SU-DHL-6 (cell line): ENCODE data around the gene SYT15.
"Not testable (repeated sequence)": the region's sequence is repeated elsewhere in the genome, so short reads cannot be mapped to it uniquely, and the experiment has no call there.

Experiments used
- H2AFZ ChIP-seq: fragments of 200-600 bp; sonication (generic); 2 replicates; pipeline ENCODE4 v1.6.1; 2014; ENCODE audit warnings: low read depth, mild to moderate bottlenecking, moderate library complexity, mixed read lengths, antibody characterized with exemption, low read length; ENCODE audit not compliant: severe bottlenecking
- H3F3A ChIP-seq: fragments of 200-600 bp; shearing (Covaris generic); 2 replicates; pipeline ENCODE4 v1.6.0; 2016; ENCODE audit warnings: antibody characterized with exemption, mild to moderate bottlenecking; ENCODE audit not compliant: insufficient read depth
- H3K27ac ChIP-seq: fragments of 200-600 bp; sonication (generic); 2 replicates; pipeline ENCODE4 v1.5.1; 2016; ENCODE audit warnings: low read depth, mild to moderate bottlenecking, low read length, moderate library complexity, mixed read lengths
- H3K27me3 ChIP-seq: fragments of 200-600 bp; sonication (generic), shearing (Covaris generic); 2 replicates; pipeline ENCODE4 v1.6.0; 2014; ENCODE audit warnings: mild to moderate bottlenecking, low read length
- H3K36me3 ChIP-seq: fragments of 200-600 bp; sonication (generic); 2 replicates; pipeline ENCODE4 v1.6.1; 2014; ENCODE audit warnings: mild to moderate bottlenecking, low read length, mixed read lengths
- H3K4me2 ChIP-seq: fragments of 300-600, 200-600 bp; shearing (Covaris generic), sonication (generic); 2 replicates; pipeline ENCODE4 v1.6.0; 2014; ENCODE audit warnings: low read length, low read depth, mild to moderate bottlenecking; ENCODE audit not compliant: poor library complexity, severe bottlenecking
- H3K4me3 ChIP-seq: fragments of 200-600 bp; sonication (generic); 2 replicates; pipeline ENCODE4 v1.5.1; 2014; ENCODE audit warnings: antibody characterized with exemption, low read length, mild to moderate bottlenecking, mixed read lengths; ENCODE audit not compliant: insufficient read depth, poor library complexity, severe bottlenecking
- H3K79me2 ChIP-seq: fragments of 200-600 bp; sonication (generic); 2 replicates; pipeline ENCODE4 v1.6.1; 2014; ENCODE audit warnings: mild to moderate bottlenecking, low read length, moderate library complexity; ENCODE audit not compliant: insufficient read depth
- H3K9ac ChIP-seq: fragments of 200-600 bp; sonication (generic); 2 replicates; pipeline ENCODE4 v1.7.0; 2014; ENCODE audit warnings: mild to moderate bottlenecking, low read length
- H3K9me2 ChIP-seq: fragments of 200-600 bp; sonication (generic); replicated peaks from 2 replicates; pipeline ENCODE4 v1.6.1; 2014; ENCODE audit warnings: low read length; ENCODE audit not compliant: insufficient read depth
- H3K9me3 ChIP-seq: fragments of 200-600 bp; sonication (generic); 2 replicates; pipeline ENCODE4 v1.6.1; 2014; ENCODE audit warnings: low read length, mixed read lengths; ENCODE audit not compliant: insufficient read depth
- H4K20me1 ChIP-seq: fragments of 200-600 bp; sonication (generic); 2 replicates; pipeline ENCODE4 v1.6.1; 2014; ENCODE audit warnings: low read depth, mild to moderate bottlenecking, antibody characterized with exemption, low read length, moderate library complexity, mixed read lengths

The SYT15 gene

DNA sequence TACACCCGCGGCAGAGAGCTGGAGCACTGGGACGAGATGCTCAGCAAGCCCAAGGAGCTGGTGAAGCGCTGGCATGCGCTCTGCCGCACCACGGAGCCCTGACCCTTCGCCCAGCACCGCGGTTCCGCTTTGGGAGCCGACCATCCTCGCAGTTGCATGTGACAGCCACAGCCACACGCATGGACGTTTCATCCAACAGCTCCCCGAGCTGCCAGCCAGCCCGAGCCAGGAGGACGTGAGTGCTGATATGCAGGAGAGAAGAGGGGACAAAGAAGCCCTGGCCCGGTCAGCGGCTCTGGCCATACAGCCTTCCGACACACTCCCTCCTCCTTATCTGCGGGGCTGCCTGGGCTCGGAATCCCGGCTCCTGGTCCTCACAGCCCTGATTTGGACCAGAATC lies 8.6 kb downstream of the SYT15 start:
- not testable (repeated sequence) for H4K20me1 ChIP-seq, H2AFZ ChIP-seq, H3K9me3 ChIP-seq, H3K27me3 ChIP-seq, H3K27ac ChIP-seq, H3K4me3 ChIP-seq, H3K4me2 ChIP-seq, H3F3A ChIP-seq, H3K36me3 ChIP-seq, H3K79me2 ChIP-seq, H3K9ac ChIP-seq, H3K9me2 ChIP-seq

DNA sequence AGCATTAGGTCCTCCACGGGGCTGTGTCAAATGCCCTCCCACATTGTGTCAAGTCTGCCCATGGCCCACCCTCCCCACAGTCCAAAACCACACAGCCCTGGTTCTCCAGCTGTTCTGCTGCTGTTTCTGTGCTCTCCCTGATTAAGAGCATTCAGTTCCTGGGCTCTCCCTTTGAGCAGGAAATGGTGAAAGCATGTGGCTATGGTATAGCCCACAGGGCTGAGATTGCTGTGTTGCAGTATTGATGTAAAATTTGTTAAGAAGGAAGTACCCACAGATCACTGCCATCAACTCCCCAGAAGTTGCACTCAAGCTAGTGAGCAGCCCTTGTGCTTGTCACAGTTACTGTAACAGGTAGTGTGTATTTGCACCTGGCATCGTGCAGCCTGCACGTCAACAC lies 9.3 kb downstream of the SYT15 start:
- H3K9ac ChIP-seq, H3K4me3 ChIP-seq, H3K9me3 ChIP-seq, H4K20me1 ChIP-seq, H3F3A ChIP-seq, H3K9me2 ChIP-seq, H3K36me3 ChIP-seq, H2AFZ ChIP-seq, H3K27ac ChIP-seq, H3K79me2 ChIP-seq, H3K27me3 ChIP-seq, H3K4me2 ChIP-seq: not testable (repeated sequence)

DNA sequence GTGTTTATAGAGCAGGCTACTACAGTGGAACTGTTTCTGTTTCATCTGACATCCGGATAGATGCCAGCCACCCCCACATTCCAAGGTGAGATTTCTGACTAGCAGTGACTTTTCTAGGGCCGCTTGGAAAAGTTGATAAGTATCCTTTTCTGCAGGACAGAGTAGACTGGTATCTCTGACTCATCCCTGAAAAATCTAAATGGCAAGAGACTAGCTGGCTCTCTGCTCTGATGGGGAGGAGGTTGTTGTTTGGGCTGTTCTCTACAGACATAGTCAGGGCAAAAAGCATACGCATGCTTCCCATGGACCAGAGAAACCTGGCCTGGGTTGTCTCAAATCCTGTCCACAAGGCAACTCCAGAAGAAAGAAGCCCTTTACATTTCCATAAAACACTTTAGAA lies 10.7 kb downstream of the SYT15 start:
- not testable (repeated sequence) for H3K27me3 ChIP-seq, H3K36me3 ChIP-seq, H4K20me1 ChIP-seq, H3K9me3 ChIP-seq, H3K9me2 ChIP-seq, H3F3A ChIP-seq, H3K4me2 ChIP-seq, H2AFZ ChIP-seq, H3K9ac ChIP-seq, H3K79me2 ChIP-seq, H3K4me3 ChIP-seq, H3K27ac ChIP-seq

DNA sequence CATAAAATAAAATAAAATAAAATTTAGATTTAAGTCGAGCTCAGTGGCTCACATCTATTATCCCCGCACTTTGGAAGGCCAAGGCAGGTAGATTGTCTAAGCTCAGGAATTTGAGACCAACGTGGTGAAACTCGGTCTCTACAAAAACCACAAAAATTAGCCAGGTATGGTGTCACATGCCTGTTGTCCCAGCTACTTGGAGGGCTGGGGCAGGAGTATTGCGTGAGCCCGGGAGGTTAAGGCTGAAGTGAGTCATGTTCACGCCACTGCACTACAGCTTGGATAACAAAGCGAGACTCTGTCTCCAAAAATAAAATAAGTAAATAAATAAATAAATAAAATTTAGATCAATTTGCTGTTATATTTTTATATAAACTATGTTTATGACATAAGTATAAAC lies 12.1 kb downstream of the SYT15 start:
- H3K9me3 ChIP-seq, H3K27me3 ChIP-seq, H3K36me3 ChIP-seq, H3K4me2 ChIP-seq, H4K20me1 ChIP-seq, H3F3A ChIP-seq, H2AFZ ChIP-seq, H3K27ac ChIP-seq, H3K79me2 ChIP-seq, H3K9ac ChIP-seq, H3K9me2 ChIP-seq, H3K4me3 ChIP-seq: not testable (repeated sequence)

DNA sequence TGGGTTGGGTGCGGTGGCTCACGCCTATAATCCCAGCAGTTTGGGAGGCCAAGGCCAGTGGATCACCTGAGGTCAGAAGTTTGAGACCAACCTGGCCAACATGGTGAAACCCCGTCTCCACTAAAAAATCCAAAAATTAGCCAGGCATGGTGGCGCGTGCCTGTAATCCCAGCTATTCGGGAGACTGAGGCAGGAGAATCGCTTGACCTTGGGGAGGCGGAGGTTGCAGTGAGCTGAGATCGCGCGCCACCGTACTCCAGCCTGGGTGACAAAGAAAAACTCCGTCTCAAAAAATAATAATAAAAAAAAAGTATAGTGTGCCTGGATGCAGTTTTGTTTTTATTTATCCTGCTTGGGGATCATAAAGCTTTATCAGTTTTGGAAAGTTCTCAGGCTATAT lies 14.4 kb downstream of the SYT15 start:
- H3K9me2 ChIP-seq, H3F3A ChIP-seq, H3K9ac ChIP-seq, H3K9me3 ChIP-seq, H3K36me3 ChIP-seq, H3K4me2 ChIP-seq, H3K4me3 ChIP-seq, H3K79me2 ChIP-seq, H4K20me1 ChIP-seq, H3K27me3 ChIP-seq, H2AFZ ChIP-seq, H3K27ac ChIP-seq: not testable (repeated sequence)

DNA sequence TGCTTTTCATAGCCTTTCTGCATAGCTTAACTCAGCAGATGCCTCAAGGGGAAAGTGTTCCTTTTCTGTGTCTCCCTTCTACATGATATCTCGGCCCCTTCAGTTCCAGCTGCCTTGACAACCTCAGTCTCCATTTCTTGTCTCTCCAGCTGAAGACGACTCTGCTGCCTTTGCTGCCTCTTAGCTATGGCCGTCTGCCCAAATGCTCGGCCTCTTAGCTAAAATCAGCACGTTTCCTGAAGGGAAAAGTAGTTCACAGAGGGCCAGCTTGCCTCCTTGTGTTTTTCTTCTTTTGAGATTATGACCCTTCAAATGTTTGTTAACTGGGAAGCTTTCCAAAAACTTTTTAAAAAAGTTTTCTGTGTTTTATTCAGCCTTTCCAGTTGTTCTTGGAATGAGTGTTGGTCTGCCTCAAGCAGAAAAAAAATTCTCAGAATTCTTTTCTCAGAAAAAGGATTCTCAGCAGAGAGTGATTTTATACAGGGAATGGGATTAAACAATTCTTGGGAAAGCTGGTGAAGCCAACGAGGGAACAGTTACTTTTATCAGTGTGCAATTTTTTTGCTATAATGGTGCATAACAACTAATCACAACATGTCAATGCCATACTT lies 15.6 kb downstream of the SYT15 start:
- not testable (repeated sequence) for H3F3A ChIP-seq, H3K9ac ChIP-seq, H3K4me2 ChIP-seq, H2AFZ ChIP-seq, H3K27me3 ChIP-seq, H3K9me2 ChIP-seq, H4K20me1 ChIP-seq, H3K36me3 ChIP-seq, H3K4me3 ChIP-seq, H3K27ac ChIP-seq, H3K79me2 ChIP-seq, H3K9me3 ChIP-seq

DNA sequence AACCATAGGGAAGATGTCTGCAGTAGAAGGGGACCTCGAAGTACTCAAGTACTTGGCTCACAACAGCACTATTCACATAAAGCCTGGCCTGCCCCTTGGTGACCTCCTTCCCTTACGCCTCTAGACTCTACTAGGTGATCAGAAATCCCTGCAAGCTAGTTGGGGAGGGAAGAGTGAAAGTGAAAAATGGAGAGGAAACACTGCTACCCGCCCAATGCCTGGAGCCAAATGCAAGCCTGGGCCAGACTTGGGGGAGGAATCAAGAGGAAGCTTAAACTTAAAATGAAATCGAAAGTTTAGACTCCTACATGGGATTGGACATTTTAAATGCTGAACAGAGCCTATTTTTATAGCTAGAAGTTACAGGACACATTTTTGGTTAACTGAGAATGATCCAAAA lies 17.6 kb downstream of the SYT15 start:
- H3K27me3 ChIP-seq, H2AFZ ChIP-seq, H3F3A ChIP-seq, H3K4me2 ChIP-seq, H4K20me1 ChIP-seq, H3K9me2 ChIP-seq, H3K4me3 ChIP-seq, H3K79me2 ChIP-seq, H3K9ac ChIP-seq, H3K27ac ChIP-seq, H3K9me3 ChIP-seq, H3K36me3 ChIP-seq: not testable (repeated sequence)

DNA sequence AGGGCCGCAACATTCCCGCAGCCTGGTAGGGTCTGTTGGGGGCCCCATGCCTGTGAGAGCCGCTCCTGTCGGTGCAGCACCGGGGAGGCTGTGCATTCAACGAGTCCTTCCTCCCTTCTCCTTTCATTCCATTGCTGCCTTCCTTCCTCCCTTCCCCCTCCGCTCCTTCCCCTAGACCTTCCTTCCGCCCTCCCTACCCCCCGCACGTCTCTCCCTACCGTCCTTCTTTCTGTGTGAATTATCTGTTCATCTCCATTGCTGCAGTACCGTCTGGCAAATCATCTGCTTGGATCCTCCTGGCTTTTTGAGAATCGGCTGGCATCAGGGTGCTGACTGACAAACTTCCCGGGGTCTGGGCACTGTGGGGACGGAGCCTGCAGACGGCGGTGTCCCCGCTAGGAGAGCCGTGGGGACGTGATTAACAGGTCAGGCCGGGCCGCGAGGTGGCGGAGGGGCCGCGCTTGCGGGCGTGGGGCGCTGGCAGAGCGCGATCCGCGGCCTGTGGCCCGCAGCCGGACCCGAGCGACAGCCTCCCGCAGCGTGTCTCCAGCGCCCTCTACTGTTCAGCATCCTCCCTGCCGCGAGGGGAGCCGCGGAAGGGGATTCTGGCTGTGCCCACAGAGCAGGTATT lies 18.8 kb downstream of the SYT15 start:
- not testable (repeated sequence) for H3K4me3 ChIP-seq, H3F3A ChIP-seq, H4K20me1 ChIP-seq, H3K27ac ChIP-seq, H3K9ac ChIP-seq, H3K9me3 ChIP-seq, H3K4me2 ChIP-seq, H3K9me2 ChIP-seq, H2AFZ ChIP-seq, H3K27me3 ChIP-seq, H3K79me2 ChIP-seq, H3K36me3 ChIP-seq
